Neural cell (in vitro differentiated cells): ENCODE data around the gene GSTA1. TPM values are rescaled to one million over a fixed set of nuclear protein-coding genes. Genes with fewer than 3 reads are reported as not detected.

Experiments used
- H2AFZ ChIP-seq: fragments of 200-600, 300-800 bp; sonication (generic), shearing (Covaris generic); 2 replicates; pipeline ENCODE4 v1.6.0; 2014; ENCODE audit warnings: low read depth, mild to moderate bottlenecking, antibody characterized with exemption, low read length, moderate library complexity
- H3F3A ChIP-seq: fragments of 200-600 bp; shearing (Covaris generic); 2 replicates; pipeline ENCODE4 v1.6.1; 2016; ENCODE audit warnings: mild to moderate bottlenecking, moderate library complexity, mixed read lengths, antibody characterized with exemption, low read length; ENCODE audit not compliant: insufficient read depth, poor library complexity, severe bottlenecking
- H3K27ac ChIP-seq: fragments of 200-600, 300-800 bp; sonication (generic), shearing (Covaris generic); 2 replicates; pipeline ENCODE4 v1.5.1; 2014; ENCODE audit warnings: mild to moderate bottlenecking, low read length, moderate library complexity
- H3K27me3 ChIP-seq: fragments of 300-800, 200-600 bp; sonication (generic), shearing (Covaris generic); 2 replicates; pipeline ENCODE4 v1.6.0; 2014; ENCODE audit warnings: mild to moderate bottlenecking, low read depth, low read length, moderate library complexity; ENCODE audit not compliant: insufficient read depth
- H3K36me3 ChIP-seq: fragments of 300-800, 200-600 bp; sonication (generic), shearing (Covaris generic); 2 replicates; pipeline ENCODE4 v1.5.1; 2014; ENCODE audit warnings: mild to moderate bottlenecking, antibody characterized with exemption, low read length, moderate library complexity; ENCODE audit not compliant: insufficient read depth
- H3K4me2 ChIP-seq: fragments of 300-800, 200-600 bp; sonication (generic), shearing (Covaris generic); 2 replicates; pipeline ENCODE4 v1.6.0; 2014; ENCODE audit warnings: mild to moderate bottlenecking, low read length
- H3K4me3 ChIP-seq: fragments of 300-800, 200-600 bp; sonication (generic), shearing (Covaris generic); 2 replicates; pipeline ENCODE4 v1.5.1; 2014; ENCODE audit warnings: mild to moderate bottlenecking, low read length, moderate library complexity
- H3K79me2 ChIP-seq: fragments of 200-600 bp; shearing (Covaris generic); replicated peaks from 2 replicates; pipeline ENCODE4 v1.6.0; 2014; ENCODE audit warnings: mild to moderate bottlenecking, low read length, moderate library complexity; ENCODE audit not compliant: insufficient read depth
- H3K9ac ChIP-seq: fragments of 300-800, 200-600 bp; sonication (generic), shearing (Covaris generic); 2 replicates; pipeline ENCODE4 v1.6.1; 2016; ENCODE audit warnings: mild to moderate bottlenecking, low read length, mixed read lengths
- H3K9me2 ChIP-seq: fragments of 200-600 bp; shearing (Covaris generic); 2 replicates; pipeline ENCODE4 v1.6.1; 2016; ENCODE audit warnings: mild to moderate bottlenecking, low read length, mixed read lengths; ENCODE audit not compliant: insufficient read depth
- H3K9me3 ChIP-seq: fragments of 200-600, 300-800 bp; sonication (generic), shearing (Covaris generic); 2 replicates; pipeline ENCODE4 v1.6.1; 2016; ENCODE audit warnings: mild to moderate bottlenecking, mixed run types, low read length, moderate library complexity, mixed read lengths
- H4K20me1 ChIP-seq: fragments of 200-600 bp; shearing (Covaris generic); 2 replicates; pipeline ENCODE4 v1.6.1; 2016; ENCODE audit warnings: mild to moderate bottlenecking, mixed run types; ENCODE audit not compliant: insufficient read depth
- CTCF ChIP-seq: fragments of 450-650 bp; IDR thresholded peaks from 2 replicates; pipeline ENCODE4 v1.5.1; 2014; ENCODE audit warnings: antibody characterized with exemption, mild to moderate bottlenecking, moderate library complexity; ENCODE audit not compliant: poor library complexity, severe bottlenecking
- EP300 ChIP-seq: fragments of 450-650 bp; conservative IDR thresholded peaks from 2 replicates; pipeline ENCODE4 v1.6.1; 2014; ENCODE audit warnings: antibody characterized with exemption, mild to moderate bottlenecking, moderate library complexity; ENCODE audit not compliant: poor library complexity, severe bottlenecking
- EZH2 ChIP-seq: fragments of 200-600, 300-800 bp; shearing (Covaris generic), sonication (generic); IDR thresholded peaks from 2 replicates; pipeline ENCODE4 v1.6.1; 2014; ENCODE audit warnings: antibody characterized with exemption, low read length, borderline replicate concordance, mild to moderate bottlenecking; ENCODE audit not compliant: insufficient read depth, poor library complexity, severe bottlenecking
- MXI1 ChIP-seq: fragments of 450-650 bp; conservative IDR thresholded peaks from 2 replicates; pipeline ENCODE4 v1.6.1; 2014; ENCODE audit warnings: antibody characterized with exemption, mild to moderate bottlenecking; ENCODE audit not compliant: poor library complexity, severe bottlenecking
- POLR2AphosphoS5 ChIP-seq: IDR thresholded peaks from 2 replicates; pipeline ENCODE4 v1.6.1; 2012
- RAD21 ChIP-seq: fragments of 450-650 bp; conservative IDR thresholded peaks from 2 replicates; pipeline ENCODE4 v1.6.1; 2014; ENCODE audit warnings: antibody characterized with exemption, mild to moderate bottlenecking, moderate library complexity
- REST ChIP-seq: IDR thresholded peaks from 2 replicates; pipeline ENCODE4 v1.6.1; 2012; ENCODE audit warnings: borderline replicate concordance
- SMC3 ChIP-seq: fragments of 450-650 bp; conservative IDR thresholded peaks from 2 replicates; pipeline ENCODE4 v1.6.1; 2014; ENCODE audit warnings: antibody characterized with exemption, mild to moderate bottlenecking, moderate library complexity; ENCODE audit not compliant: poor library complexity
- TAF1 ChIP-seq: IDR thresholded peaks from 2 replicates; pipeline ENCODE4 v1.6.1; 2012; ENCODE audit warnings: low read depth
- polyA plus RNA-seq: library from polyadenylated mRNA; depleted of rRNA; stranded (reverse); fragments of >200 nt; gene quantifications from 2 replicates; pipeline ENCODE4 v1.2.3, GENCODE V29; 2014

Gene GSTA1
- polyA plus RNA-seq, 1 donor from 2014 or later = not detected

DNA sequence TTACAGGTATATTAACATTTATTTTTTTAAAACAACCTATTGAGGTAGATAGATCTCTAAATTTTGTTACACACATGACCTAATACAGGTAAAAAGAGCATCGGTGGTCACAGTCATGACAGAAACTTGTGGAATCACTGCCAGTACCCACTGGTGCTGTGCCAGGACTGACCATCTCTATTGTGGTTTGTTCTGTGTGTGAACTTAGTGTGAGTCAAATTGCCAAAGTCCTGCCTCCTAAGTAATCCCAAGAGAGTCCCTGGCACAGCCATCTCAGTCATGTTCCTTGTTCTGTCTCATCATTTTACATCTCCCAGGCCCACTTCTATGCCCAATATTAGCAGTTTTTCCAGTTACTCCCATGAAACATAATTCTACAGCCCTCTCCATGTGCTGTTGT lies 61.7 kb downstream of the GSTA1 start:
- no peak for TF ChIP-seq MXI1
- TF ChIP-seq RAD21 = no peak
- no peak for TF ChIP-seq REST
- no peak for TF ChIP-seq EP300
- no peak for TF ChIP-seq EZH2
- no peak for TF ChIP-seq POLR2AphosphoS5
- TF ChIP-seq SMC3 = no peak
- no peak for TF ChIP-seq TAF1
- no peak for TF ChIP-seq CTCF
- no peak overlapping the region for H3K27ac ChIP-seq

More for the DNA sequence above, 61.7 kb downstream of the GSTA1 start:
- H3K36me3 ChIP-seq = no peaks in the 10 kb centered on the region
- H4K20me1 ChIP-seq = no peaks in the 10 kb centered on the region
- H3K9me2 ChIP-seq = no peaks in the 10 kb centered on the region
- no peaks in the 10 kb centered on the region for H3K79me2 ChIP-seq
- no peaks in the 10 kb centered on the region for H3K27me3 ChIP-seq
- no peak overlapping the region for H3K4me3 ChIP-seq
- H3K9me3 ChIP-seq = no peaks in the 10 kb centered on the region
- H3F3A ChIP-seq = no peaks in the 10 kb centered on the region
- H3K4me2 ChIP-seq = no peak overlapping the region
- H2AFZ ChIP-seq = no peak overlapping the region
- H3K9ac ChIP-seq = no peak overlapping the region

Other genes starting within 250 kb of the GSTA1 start
- 0.41 and 0.76 TPM in 2 replicates for gene TRAM2, start 226.8 kb downstream of the GSTA1 start, polyA plus RNA-seq
- 268 and 326 TPM in 2 replicates for gene TMEM14A, start 132.7 kb downstream of the GSTA1 start, polyA plus RNA-seq
- gene GSTA2, start 40.3 kb downstream of the GSTA1 start, polyA plus RNA-seq = not detected in 2 replicates
- gene GSTA5, start 37.0 kb upstream of the GSTA1 start, polyA plus RNA-seq = not detected in 2 replicates
- gene GSTA3, start 105.9 kb upstream of the GSTA1 start, polyA plus RNA-seq = not detected in 2 replicates
- 735 and 764 TPM in 2 replicates for gene GSTA4, start 191.5 kb upstream of the GSTA1 start, polyA plus RNA-seq